Endothelial cell of umbilical vein (primary cell): ENCODE results near the gene TESK1. TPM values are rescaled to one million over a fixed set of nuclear protein-coding genes. Genes with fewer than 3 reads are reported as not detected.

Experiments used
- BruUV-seq: library from RNA; stranded (reverse); fragments of 400-500 nt; replicated peaks from 2 replicates; lab custom pipeline; 2021; lab: Mats Ljungman, UMichigan
- CTCF ChIA-PET: fragments of 300-600, 350-600 bp; sonication (Branson Sonifier 250); formaldehyde crosslinking; loops from one replicate; lab custom pipeline; 2021; ENCODE audit warnings: antibody characterized with exemption, inconsistent platforms; lab: Charles Lee
- POLR2A ChIA-PET: fragments of 300-600, 350-600 bp; sonication (Branson Sonifier 250); formaldehyde crosslinking; loops from one replicate; lab custom pipeline; 2021; ENCODE audit warnings: antibody characterized with exemption, inconsistent platforms; lab: Charles Lee
- DNase-seq: peaks from one replicate; pipeline ENCODE4 v3.0.0-alpha.2; 2011; ENCODE audit warnings: low read depth, low spot score
- FAIRE-seq: peaks from 2 replicates; lab custom pipeline; 2011; peaks lifted over from hg19 to GRCh38; lab: Jason Lieb, UNC
- H2AFZ ChIP-seq: 2 replicates; pipeline ENCODE4 v1.6.0; 2012; ENCODE audit warnings: low read depth, low read length, control low read depth, inconsistent platforms
- H3K27ac ChIP-seq: 2 replicates; pipeline ENCODE4 v1.5.1; 2011; ENCODE audit warnings: low read depth, mild to moderate bottlenecking, control low read depth, low read length, moderate library complexity; ENCODE audit not compliant: insufficient read depth
- H3K27me3 ChIP-seq, 2 experiments: 2 replicates each; pipeline versions ENCODE4 v1.6.0 to v1.6.1; 2011; ENCODE audit warnings: low read length in 2 of 2, mixed read lengths in 1 of 2; ENCODE audit not compliant: control insufficient read depth in 2 of 2, insufficient read depth in 2 of 2
- H3K36me3 ChIP-seq, 2 experiments: 2 replicates in 1 of 2; 3 replicates in 1 of 2; pipeline ENCODE4 v1.5.1; 2011; ENCODE audit warnings: low read length in 2 of 2, mild to moderate bottlenecking in 1 of 2, moderate library complexity in 1 of 2; ENCODE audit not compliant: control insufficient read depth in 2 of 2, insufficient read depth in 2 of 2; ENCODE audit errors: extremely low read depth in 1 of 2
- H3K4me1 ChIP-seq: 3 replicates; pipeline ENCODE4 v1.5.1; 2011; ENCODE audit warnings: mild to moderate bottlenecking, low read length; ENCODE audit not compliant: control insufficient read depth, insufficient read depth; ENCODE audit errors: extremely low read depth
- H3K4me2 ChIP-seq: 2 replicates; pipeline ENCODE4 v1.6.1; 2011; ENCODE audit warnings: low read length, control low read depth, mixed read lengths; ENCODE audit not compliant: insufficient read depth
- H3K4me3 ChIP-seq, 3 experiments: fragments of 200-600 bp in 1 of 3; sonication (generic), shearing (Covaris generic) in 1 of 3; replicated peaks in 1 of 3; 2 replicates each; pipeline ENCODE4 v1.5.1; 2011 to 2016; ENCODE audit warnings: control low read depth in 3 of 3, low read length in 3 of 3, mild to moderate bottlenecking in 2 of 3, inconsistent platforms in 1 of 3, low read depth in 1 of 3, moderate library complexity in 1 of 3; ENCODE audit not compliant: insufficient read depth in 1 of 3
- H3K79me2 ChIP-seq: 2 replicates; pipeline ENCODE4 v1.6.0; 2012; ENCODE audit warnings: low read length, inconsistent platforms; ENCODE audit not compliant: control insufficient read depth, insufficient read depth
- H3K9ac ChIP-seq: replicated peaks from 2 replicates; pipeline ENCODE3; 2011; ENCODE audit warnings: low read length, control low read depth; ENCODE audit not compliant: insufficient read depth; ENCODE audit errors: extremely low read depth
- H3K9me1 ChIP-seq: replicated peaks from 3 replicates; pipeline ENCODE4 v1.6.0; 2011; ENCODE audit warnings: mild to moderate bottlenecking, low read length; ENCODE audit not compliant: control insufficient read depth, insufficient read depth; ENCODE audit errors: extremely low read depth
- H3K9me3 ChIP-seq: replicated peaks from 2 replicates; pipeline ENCODE4 v1.5.1; 2012; ENCODE audit warnings: low read length, inconsistent platforms; ENCODE audit not compliant: control insufficient read depth, insufficient read depth
- H4K20me1 ChIP-seq: replicated peaks from 2 replicates; pipeline ENCODE3; 2011; ENCODE audit warnings: mild to moderate bottlenecking, low read length; ENCODE audit not compliant: control insufficient read depth, insufficient read depth; ENCODE audit errors: extremely low read depth
- EZH2 ChIP-seq: IDR thresholded peaks from 2 replicates; pipeline ENCODE4 v1.6.1; 2012; ENCODE audit warnings: borderline replicate concordance, low read depth, mild to moderate bottlenecking, moderate library complexity, low read length, inconsistent platforms; ENCODE audit not compliant: severe bottlenecking
- FOS ChIP-seq: IDR thresholded peaks from 2 replicates; pipeline ENCODE4 v1.6.1; 2011; ENCODE audit warnings: mild to moderate bottlenecking, low read length, moderate library complexity, borderline replicate concordance; ENCODE audit not compliant: insufficient read depth
- GATA2 ChIP-seq: IDR thresholded peaks from 2 replicates; pipeline ENCODE4 v1.7.0; 2011; ENCODE audit warnings: low read depth, mild to moderate bottlenecking, moderate library complexity, mixed read lengths, low read length; ENCODE audit not compliant: insufficient read length, insufficient read depth
- JUN ChIP-seq: IDR thresholded peaks from 2 replicates; pipeline ENCODE4 v1.6.1; 2011; ENCODE audit warnings: borderline replicate concordance, low read depth; ENCODE audit not compliant: insufficient read length, insufficient read depth
- MYC ChIP-seq: IDR thresholded peaks from one replicate; pipeline ENCODE4 v1.6.1; 2011; ENCODE audit warnings: mild to moderate bottlenecking, low read depth, low read length
- POLR2A ChIP-seq: IDR thresholded peaks from 2 replicates; pipeline ENCODE4 v1.6.1; 2012; ENCODE audit warnings: low read depth, mild to moderate bottlenecking, control low read depth, low read length
- POLR2AphosphoS5 ChIP-seq: IDR thresholded peaks from 2 replicates; pipeline ENCODE4 v1.6.1; 2012; ENCODE audit warnings: low read depth, mild to moderate bottlenecking, control low read depth, low read length, moderate library complexity; ENCODE audit not compliant: insufficient read depth
- dilution Hi-C: fragments of 300-500 bp; cut with MboI; formaldehyde crosslinking; loops from one replicate; pipeline ENCODE4 v1.15.0; 2019; ENCODE audit warnings: low sequenced_read_pairs; ENCODE audit not compliant: extremely low pct_ligation_motif_present
- intact Hi-C: fragments of 100-400 bp; cut with micrococcal nuclease; formaldehyde crosslinking; loops from one replicate; pipeline ENCODE4 v1.10.0; 2022
- polyA plus RNA-seq, 4 experiments: library from polyadenylated mRNA; depleted of rRNA in 3 of 4; stranded (reverse) in 3 of 4; unstranded in 1 of 4; fragments of >200 nt; gene quantifications; 2 replicates each; pipeline versions ENCODE4 v1.2.1 to v1.2.3, GENCODE V29; 2011 to 2012; ENCODE audit warnings: missing spikeins in 1 of 4
- total RNA-seq: library from RNA; stranded (reverse); gene quantifications from 2 replicates; pipeline ENCODE4 v1.2.3, GENCODE V29; 2021
- TF ChIP-seq, protein P1 (sequence below): IDR thresholded peaks from 2 replicates; pipeline ENCODE4 v1.6.1; 2011; ENCODE audit not compliant: insufficient read depth, insufficient read length
- TF ChIP-seq, protein P2 (sequence below), 2 donors: IDR thresholded peaks; 1 replicate in 1 of 2; 2 replicates in 1 of 2; pipeline ENCODE4 v1.5.1; 2011; ENCODE audit warnings: low read length in 2 of 2, mild to moderate bottlenecking in 2 of 2, moderate library complexity in 2 of 2, control low read depth in 1 of 2, inconsistent platforms in 1 of 2, low read depth in 1 of 2; ENCODE audit not compliant: insufficient read depth in 1 of 2; ENCODE audit errors: extremely low read depth in 1 of 2

TESK1 gene
- total and polyA plus RNA-seq, 2 donors (not counting 3 experiments of a cell fraction or from before 2014, with no cell fraction given), result 25.3 to 26.4 TPM

DNA sequence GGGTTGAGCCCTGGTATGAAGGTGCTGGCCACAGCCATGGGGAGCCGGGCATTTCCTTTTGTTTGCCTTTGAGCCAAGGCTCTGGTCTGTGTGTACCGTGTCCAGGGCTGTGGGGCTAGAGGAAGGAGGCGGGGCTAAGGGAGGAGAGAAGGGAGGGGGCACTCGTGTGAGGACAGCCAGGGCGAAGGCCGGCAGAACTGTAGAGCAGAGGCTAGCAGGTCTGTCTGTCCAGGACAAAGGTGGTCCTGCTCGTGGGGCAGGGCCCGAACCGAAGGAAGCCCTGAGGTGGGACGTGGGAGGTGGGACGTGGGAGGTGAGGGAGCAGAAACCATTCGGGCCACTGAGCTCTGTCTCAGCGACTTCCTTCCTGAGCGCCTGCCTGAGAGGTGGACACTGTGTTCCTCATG, 41.3 kb upstream of the TESK1 start:
- Histone ChIP-seq H3K27ac (no peak overlapping the region), H3K9me1 (no peaks in the 10 kb centered on the region)

DNA sequence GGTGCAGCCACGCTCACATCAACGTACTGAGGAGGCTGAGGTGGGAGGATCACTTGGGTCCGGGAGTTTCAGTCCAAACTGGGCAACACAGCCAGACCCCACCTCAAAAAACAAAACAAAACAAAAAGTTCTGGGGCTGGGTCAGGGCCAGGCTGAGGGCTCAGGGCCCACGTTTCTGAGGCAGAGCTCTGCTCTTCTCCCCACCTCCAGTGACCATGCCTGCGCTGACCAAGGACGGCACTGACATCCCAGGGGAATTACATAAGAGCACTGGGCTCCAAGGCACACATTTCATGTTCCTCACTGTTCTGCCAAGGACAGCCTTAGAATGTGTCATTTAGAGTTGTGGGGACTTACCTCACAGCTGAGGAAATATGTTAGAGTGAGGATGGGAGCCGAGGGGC, 40.4 kb upstream of the TESK1 start:
- POLR2A ChIA-PET, result no interaction called here
- CTCF ChIA-PET, result interaction anchor here (1.7 to 2.9 kb wide), 2 partner anchors 11 to 84 kb away, joined by 5 to 13 read pairs; no protein-coding TSS in a partner anchor

More for the DNA sequence above, 41.3 kb upstream of the TESK1 start:
- no TSS peak for BruUV-seq
- intact Hi-C loops, result loop anchor here (10.0 kb wide), 1 partner anchor 289 kb away; no protein-coding TSS in a partner anchor
- H3K9ac ChIP-seq, result no peak overlapping the region
- H3K27me3 ChIP-seq, result no peaks in the 10 kb centered on the region
- no peak overlapping the region for H3K4me2 ChIP-seq
- H3K36me3 ChIP-seq, result peaks cover 4 to 16% of the 10 kb centered on the region in 2 experiments
- dilution Hi-C loops, result no loop called here
- peak overlapping the region; percentile 44 for H2AFZ ChIP-seq
- H3K9me3 ChIP-seq, result no peaks in the 10 kb centered on the region
- H3K79me2 ChIP-seq, result no peaks in the 10 kb centered on the region
- H3K4me1 ChIP-seq, result peaks cover 9% of the 10 kb centered on the region
- CTCF ChIA-PET, result interaction anchor here (1.3 to 2.9 kb wide), 5 partner anchors 10 to 447 kb away, joined by 3 to 13 read pairs (median 4); partner anchors contain the start of gene RUSC2
- peak; percentile 40 for DNase-seq
- no peak for TF ChIP-seq EZH2
- TF ChIP-seq, protein P1, sequence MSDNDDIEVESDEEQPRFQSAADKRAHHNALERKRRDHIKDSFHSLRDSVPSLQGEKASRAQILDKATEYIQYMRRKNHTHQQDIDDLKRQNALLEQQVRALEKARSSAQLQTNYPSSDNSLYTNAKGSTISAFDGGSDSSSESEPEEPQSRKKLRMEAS, result no peak
- POLR2A ChIA-PET, result no interaction called here
- no peaks in the 10 kb centered on the region for H4K20me1 ChIP-seq
- FAIRE-seq, result peak; percentile 66
- no peak overlapping the region for H3K4me3 ChIP-seq

More for the DNA sequence above, 40.4 kb upstream of the TESK1 start:
- dilution Hi-C loops (no loop called here), intact Hi-C loops (loop anchor here (10.0 kb wide), 1 partner anchor 290 kb away; no protein-coding TSS in a partner anchor)
- Histone ChIP-seq H3K9me1 (no peaks in the 10 kb centered on the region), H3K4me2 (no peak overlapping the region), H3K4me1 (peaks cover 9% of the 10 kb centered on the region), H3K9me3 (no peaks in the 10 kb centered on the region), H3K27ac (no peak overlapping the region), H3K36me3 (peaks cover 0 to 15% of the 10 kb centered on the region in 2 experiments), H4K20me1 (no peaks in the 10 kb centered on the region), H3K79me2 (no peaks in the 10 kb centered on the region), H3K4me3 (no peak overlapping the region), H3K9ac (no peak overlapping the region), H2AFZ (no peak overlapping the region), H3K27me3 (peaks cover 0 to 2% of the 10 kb centered on the region in 2 experiments)
- no peak for TF ChIP-seq GATA2
- TF ChIP-seq POLR2AphosphoS5, result no peak
- TF ChIP-seq JUN, result no peak
- TF ChIP-seq EZH2, result no peak
- no peak for TF ChIP-seq MYC
- no peak for TF ChIP-seq POLR2A
- TF ChIP-seq, protein P1, result no peak
- TF ChIP-seq FOS, result no peak
- TF ChIP-seq, protein P2, sequence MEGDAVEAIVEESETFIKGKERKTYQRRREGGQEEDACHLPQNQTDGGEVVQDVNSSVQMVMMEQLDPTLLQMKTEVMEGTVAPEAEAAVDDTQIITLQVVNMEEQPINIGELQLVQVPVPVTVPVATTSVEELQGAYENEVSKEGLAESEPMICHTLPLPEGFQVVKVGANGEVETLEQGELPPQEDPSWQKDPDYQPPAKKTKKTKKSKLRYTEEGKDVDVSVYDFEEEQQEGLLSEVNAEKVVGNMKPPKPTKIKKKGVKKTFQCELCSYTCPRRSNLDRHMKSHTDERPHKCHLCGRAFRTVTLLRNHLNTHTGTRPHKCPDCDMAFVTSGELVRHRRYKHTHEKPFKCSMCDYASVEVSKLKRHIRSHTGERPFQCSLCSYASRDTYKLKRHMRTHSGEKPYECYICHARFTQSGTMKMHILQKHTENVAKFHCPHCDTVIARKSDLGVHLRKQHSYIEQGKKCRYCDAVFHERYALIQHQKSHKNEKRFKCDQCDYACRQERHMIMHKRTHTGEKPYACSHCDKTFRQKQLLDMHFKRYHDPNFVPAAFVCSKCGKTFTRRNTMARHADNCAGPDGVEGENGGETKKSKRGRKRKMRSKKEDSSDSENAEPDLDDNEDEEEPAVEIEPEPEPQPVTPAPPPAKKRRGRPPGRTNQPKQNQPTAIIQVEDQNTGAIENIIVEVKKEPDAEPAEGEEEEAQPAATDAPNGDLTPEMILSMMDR (IDR thresholded peaks at IDR 0.05; ENCODE audit: extremely low read depth in 1 of 2, insufficient read depth in 1 of 2, low read depth in 1 of 2, low read length in 2 of 2), result no peak
- FAIRE-seq (no peak), DNase-seq (no peak)
- no TSS peak for BruUV-seq
